SIG-M5 treated with dmso at 0.1 percent for 504 hours (cell line): ENCODE data around the gene EZH2.

Experiments
- DNase-seq: peaks from one replicate; lab custom pipeline; 2025; ENCODE audit not compliant: unreplicated experiment; lab: John Stamatoyannopoulos, UW

EZH2 gene

DNA sequence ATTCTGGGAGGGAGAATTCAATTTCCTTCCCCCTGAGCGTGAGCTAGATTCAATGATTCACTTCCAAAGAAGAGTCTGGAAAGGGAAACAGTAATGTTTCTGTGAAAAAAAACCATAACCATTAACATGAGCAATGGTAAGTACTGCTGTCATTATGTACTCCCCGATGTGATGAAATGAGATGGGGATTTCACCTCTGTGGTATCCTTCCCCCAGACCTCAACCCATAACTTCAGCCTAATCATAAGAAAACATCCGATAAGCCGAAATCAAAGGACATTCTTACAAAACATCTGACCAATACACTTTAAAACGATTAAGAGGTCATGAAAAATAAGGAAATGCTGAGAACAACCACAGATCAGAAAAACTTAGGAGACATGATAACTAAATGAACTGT, 27.2 kb downstream of the EZH2 start:
- DNase-seq: no peak

DNA sequence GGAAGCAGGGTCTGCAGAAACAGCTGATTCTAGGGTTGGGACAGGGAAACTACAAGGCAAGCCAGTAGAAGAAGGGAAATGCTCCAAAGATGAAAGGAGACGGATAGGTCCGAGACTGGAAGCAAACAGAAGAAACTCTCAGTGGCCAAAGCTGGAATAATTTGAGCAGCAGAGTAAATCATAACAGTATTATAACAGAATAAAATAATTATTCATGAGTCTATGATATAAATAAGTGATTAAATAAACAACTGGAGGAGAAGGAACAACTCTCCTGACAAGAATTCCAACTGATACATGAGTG, 27.6 kb downstream of the EZH2 start:
- no peak for DNase-seq

DNA sequence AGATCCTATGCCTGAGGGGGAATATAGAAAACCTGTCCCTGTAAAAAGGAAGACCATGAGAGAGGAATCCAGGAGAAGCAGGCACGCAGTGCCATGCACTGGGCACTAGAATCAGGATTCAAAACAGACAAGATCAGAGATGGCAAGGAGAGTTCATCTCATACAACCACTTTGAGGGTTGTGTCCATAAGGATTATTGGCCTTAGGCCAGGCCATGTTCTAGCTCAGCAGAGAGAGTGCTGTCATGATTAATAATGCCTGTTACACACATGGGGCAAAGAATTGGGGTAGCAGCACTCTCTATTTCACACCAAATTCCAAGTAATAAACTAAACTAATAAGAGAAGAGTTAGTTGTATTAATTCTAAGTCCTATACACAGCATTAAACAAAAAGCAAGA, 29.1 kb downstream of the EZH2 start:
- no peak for DNase-seq

DNA sequence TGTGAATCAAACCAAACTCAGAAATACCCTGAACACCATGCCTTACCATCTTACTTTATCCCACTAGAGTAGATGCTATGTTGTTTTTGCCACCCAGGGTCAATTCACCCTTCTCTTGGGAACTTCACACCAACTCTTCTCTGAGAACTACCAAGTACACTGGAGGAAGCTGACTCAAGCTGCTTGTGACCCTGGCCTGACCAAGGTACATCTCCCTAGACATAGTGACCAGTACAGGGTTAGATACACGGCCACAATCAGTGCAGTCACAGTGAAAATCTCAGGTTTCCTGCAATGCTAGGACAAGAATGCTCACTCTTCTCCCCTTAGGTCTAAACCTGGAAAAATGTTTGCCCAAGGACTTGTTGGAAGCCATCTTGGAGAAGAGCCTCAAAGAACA, 31.8 kb downstream of the EZH2 start:
- no peak for DNase-seq

DNA sequence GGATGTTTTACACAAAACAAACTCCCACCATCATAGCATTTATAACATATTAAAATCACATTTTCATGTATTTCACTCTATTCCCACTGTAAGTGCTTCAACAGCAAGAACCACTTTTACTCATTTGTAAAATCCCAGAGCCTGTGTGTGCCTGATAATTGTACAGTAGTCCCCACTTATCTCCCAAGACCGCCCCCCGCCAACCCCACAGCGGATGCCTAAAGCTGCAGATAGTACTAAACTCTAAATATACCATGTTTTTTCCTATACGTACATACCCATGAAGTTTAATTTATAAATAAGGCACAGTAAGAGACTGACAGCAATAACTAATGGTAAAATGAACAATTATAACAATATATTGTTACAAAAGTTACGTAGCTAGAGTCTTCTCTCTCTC, 33.5 kb downstream of the EZH2 start:
- no peak for DNase-seq

DNA sequence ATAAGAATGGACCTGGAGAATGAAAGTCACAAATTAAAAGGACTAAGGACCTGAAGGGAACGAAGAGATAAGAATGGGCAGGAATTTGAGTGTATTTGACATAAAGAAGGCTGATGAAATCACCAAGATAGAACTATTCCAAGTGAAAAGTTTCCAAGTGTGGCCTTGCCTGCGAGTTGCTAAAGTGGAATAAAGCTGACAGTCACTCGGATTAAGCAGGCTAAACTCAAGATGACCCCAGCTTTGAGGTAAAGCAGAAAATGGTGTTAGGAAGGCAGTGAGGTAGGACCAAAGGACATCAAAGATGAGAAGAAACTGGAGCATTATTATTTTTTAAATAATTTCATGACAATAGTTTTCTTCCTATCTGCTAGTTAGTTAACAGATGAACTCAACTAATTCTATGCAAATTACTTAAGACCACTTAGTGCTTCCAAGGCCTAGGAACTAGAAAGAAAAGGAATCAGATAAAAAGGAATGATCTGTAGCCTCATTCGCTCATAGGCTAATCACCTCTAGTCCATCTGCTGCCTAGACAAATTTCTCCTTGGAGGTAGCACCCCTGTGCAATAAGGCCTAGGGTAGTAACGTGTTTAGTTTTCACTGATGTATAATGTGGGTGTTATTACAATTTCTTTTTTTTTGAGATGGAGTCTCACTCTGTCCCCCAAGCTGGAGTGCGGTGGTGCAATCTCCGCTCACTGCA, 34.5 kb downstream of the EZH2 start:
- DNase-seq: no peak

DNA sequence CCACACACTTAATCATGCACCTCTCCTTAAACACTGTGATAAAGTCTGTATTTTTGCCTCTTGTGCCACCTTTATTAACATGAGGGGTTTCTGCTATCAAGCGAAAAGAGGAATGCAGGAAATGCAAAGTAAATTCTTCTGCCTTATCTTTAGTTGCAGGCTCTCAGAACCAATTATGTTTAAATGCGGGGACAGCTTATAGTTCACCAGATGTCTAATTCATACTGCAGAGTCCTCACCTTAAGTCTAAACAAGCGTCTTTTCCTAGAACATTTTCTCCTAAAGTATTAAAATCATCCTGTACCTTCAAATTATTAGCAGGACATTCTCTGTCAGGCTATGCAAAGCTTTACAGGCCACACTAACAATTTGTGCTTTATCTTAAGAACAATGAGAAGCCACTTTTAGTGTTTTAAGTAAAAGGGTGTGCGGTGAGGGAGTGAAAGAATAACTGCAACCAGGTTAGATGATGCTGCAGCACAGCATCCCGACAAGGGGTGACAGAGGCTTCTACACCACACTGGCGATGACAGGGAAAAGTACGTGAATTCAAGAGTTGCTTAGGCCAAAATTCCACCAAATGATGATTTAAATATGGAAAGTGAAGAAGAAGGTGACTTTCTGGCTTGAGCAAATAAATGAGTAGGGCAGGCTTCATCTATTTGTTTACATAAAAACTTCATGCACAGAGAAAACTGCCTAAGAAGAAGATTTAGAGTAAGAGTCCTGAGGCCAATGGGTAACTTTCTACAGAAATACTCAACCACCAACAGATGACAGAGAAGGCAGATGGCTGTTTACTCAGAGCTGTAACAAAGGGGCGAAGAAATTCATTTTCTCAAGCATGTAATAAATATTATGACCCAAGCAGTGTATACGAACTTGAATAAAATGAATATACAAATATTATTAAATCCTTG, 36.0 kb downstream of the EZH2 start:
- DNase-seq: no peak

DNA sequence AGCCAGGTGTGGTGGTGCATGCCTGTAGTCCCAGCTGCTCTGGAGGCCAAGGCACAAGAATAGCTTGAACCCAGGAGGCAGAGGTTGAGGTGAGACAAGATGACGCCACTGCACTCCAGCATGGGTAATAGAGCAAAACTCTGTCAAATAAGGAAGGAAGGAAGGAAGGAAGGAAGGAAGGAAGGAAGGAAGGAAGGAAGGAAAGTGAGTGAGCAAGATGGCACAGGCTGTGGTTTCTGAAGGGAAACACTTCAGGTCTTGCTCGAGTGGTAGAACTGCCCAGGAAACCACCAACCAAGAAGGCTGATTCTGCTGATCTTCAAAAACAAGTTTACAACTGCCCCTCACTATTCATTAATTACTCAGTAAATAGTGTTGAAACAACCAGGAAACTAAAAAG, 45.2 kb downstream of the EZH2 start:
- no peak for DNase-seq

DNA sequence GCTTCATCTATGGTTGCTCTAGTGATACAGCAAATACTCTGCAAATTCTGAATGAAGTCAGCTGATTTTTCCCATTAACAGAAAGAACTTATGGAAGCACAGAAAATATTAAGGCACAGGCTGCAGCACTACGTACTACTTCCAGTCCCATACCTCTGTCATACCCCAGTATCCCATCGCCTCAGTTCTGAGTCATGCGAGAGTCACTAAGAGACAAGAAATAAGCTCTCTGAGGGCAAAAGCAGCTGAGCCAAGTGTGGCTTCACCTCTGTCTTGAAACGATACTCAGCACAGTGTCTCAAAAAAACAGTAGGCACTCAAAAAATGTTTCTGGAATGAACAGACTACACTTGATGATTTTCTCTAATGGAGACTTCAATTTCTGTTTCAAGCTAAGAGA, 48.2 kb downstream of the EZH2 start:
- no peak for DNase-seq

DNA sequence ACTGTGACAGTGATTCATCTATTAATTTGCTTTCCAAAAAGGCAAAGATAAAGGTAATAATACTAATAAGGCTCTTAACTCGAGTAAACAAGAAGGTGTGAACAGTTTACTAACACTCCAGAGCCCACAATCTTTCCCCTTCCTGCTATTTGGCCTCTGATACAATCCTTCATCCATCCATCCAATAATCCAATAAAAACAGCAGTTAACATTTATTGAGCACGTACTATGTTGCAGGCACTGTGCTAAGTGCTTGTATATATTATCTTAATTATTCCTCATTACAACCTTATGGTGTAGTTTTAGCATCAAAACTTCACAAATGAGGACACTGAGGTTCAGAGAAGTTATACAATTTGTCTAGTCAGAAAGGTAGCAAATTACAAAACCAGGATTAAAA, 49.5 kb downstream of the EZH2 start:
- no peak for DNase-seq

DNA sequence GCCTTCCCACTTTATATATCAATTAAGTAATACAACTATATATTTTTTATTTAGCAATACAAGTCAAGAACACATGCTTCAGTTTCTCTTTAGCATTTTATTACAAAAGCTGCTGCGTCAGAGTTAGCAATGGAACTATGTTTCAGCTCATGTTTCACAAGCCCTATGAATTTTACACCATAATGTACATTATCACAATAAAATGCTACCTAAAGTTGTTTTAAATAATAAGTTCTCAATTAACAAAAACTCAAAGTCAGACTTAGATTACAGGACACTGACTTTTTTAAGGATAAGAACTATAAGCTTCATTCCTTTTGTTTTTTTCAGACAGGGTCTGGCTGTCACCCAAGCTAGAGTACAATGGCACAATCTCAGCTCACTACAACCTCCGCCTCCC, 52.3 kb downstream of the EZH2 start:
- DNase-seq: no peak

DNA sequence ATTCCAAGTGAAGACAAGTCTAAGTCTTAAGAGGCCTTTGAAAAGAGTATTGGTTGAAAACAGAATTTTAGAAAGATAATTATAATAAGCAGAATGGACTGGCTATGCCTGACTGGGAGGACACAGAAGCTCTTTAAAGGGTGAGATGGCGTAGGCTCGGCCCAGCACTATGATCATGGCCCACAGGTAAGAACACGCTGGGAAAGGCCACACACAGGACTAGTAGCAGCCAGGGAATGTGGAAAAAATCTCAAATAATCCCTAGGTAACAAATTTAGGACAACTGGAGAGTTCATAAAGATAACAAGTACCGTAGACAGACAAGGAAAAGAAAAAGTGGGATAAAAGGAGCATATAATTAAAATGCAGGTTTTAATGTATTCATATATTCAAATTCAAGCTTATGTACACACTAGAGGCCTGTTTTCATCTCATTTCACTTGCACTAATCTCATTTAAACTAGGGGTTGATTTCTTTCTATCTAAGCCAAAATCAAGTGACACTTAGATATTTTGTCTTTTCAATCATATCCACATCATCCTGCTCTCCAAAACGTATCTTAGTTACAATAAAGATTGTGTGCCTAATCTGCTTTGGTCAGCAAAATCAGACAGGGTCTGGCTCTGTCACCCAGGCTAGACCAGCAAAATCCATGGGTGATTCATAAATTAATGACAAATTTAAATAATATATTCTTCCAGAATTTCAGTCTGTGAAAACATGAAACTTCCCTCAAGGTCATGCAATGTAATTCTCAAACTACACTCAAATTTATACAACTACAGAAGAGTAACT, 53.0 kb downstream of the EZH2 start:
- no peak for DNase-seq

DNA sequence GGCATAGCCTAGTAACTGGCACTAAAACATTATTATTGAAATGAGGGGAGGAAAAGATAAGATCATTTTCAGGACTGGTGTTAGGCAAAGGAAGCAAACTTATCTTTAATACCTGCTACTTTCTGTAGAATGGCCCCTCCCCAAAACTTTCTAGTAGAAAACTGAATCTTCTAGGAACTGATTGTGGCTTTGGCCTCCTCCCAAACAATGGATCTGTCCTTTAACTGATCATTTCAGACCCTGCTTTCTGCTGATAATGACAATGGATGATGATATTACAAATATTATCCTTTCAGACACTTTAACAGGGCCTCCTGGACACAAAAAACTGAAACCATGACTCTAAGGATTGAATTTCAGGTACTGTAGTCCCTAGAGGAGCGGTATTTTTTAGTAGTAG, 55.1 kb downstream of the EZH2 start:
- DNase-seq: no peak

DNA sequence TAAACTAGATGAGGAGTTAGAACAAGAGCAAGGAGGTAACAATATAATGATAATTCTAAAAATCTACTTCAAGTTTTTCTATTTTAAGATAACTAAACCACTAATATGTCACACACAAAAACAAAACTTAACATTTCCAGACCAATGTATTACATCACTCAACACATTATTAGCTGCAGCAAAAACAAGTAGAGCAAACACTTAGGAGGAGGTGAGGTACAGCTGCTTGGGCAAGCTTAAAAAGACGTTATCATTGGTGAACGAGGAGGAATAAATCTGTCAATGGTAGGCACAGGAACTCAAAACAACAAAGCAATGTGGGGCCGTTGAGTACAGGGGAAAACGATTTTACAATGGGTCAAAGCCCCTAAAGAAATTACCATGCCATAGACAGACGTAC, 58.8 kb downstream of the EZH2 start:
- DNase-seq: no peak

DNA sequence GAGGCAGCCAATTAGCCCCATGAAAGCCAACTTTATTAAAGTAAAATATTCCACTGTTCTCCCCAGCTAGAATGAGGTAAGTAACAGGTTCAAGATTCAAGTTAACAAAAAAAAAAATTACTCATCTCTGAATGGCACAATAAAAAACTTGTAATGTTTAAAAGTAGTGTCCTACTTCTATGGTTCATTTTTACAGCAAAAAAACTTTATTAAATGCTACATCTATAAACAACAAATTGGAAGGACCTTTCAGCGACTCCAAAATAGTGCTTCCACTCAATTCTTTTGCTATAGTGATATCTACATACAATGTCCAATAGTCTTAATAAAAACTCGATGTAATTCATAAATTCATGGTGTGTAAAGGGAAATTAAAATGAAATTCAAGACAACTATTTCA, 59.2 kb downstream of the EZH2 start:
- DNase-seq: no peak

DNA sequence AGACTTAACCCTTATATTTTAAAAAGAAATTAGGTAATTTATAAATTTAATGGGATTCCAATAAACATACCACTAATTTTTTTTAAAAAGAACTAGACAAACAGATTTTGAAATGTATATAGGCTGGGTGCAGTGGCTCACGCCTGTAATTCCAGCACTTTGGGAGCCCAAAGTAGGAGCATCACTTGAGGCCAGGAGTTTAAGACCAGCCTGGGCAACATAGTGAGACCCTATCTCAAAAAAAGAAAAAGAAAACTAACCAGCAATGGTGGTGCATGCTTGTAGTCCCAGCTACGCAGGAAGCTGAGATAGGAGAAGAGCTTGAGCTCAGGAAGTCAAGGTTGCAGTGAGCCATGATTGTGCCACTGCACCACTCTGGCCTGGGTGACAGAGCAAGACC, 62.7 kb downstream of the EZH2 start:
- no peak for DNase-seq

DNA sequence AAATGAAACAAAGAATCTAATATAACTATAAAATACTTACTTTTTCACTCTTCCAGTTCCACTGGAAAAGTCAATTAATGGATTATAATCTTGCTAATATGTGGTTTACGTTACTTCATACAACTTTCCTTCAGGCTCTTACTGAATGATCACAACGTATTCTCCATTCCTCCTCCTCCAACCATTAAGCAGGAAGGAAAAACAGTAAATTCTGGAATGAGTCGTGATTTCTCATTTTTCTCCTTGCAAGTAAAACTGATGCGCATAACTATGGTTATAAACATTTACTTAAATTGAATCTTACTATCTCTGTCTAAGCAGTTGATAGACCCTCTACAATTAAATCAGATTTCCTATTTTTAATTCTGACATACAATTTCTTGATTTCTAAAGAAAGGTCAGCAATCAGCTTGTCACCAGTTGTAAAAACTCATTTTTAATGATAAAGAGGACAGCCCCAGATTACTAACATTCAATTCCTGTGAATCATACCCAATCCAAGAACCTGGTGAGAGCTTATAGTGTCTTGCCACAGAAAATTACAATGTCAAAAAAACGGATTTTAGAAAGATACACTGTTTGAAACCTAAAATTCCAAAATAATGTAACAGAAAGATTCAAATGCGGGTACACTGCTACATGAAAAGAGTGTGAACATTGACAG, 64.3 kb downstream of the EZH2 start:
- no peak for DNase-seq

DNA sequence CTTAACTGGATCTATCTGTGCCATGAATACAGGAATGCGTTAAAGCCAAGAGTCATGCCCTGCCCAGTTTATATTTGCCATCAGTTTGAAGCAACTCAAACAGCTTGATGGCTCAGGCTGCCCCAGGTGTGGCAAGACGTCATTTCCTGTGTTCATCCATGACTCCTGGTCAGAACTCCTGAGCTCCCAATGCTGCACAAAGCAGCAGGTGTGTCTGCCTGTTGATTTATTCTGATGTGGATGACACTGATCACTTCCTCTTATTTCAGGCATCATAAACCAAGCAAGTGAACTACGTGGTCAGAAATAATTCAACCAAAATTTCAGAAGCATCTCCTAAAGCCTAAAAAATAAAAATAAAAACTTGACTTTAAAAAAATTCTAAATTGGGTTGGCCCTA, 68.5 kb downstream of the EZH2 start:
- DNase-seq: no peak

DNA sequence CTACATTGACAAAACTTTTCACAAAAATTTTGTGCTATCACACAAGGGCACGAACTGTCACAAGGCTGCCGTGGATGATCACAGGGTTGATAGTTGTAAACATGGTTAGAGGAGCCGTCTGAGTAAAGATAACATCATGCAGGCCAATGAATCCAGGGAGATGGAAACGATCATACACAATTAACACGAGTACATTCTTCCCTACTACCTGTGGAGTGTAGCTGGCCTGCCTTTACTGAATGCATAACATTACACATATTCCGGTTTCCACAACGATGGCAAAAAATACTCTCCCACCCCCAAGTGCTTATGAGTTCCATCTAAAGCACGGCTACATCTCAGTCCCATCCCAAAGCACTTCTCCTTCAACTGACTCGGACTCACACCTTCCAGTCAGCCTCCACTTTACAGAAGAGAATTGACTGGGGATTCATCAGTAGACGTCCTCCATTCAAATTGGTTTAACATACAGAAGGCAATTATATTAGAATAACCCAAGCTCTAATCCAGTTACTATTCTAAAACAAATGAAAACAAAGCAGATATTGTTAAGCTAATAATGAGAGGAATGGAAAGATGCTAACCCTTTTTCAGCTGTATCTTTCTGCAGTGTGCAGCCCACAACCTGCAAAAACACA, 69.0 kb downstream of the EZH2 start:
- DNase-seq: no peak

DNA sequence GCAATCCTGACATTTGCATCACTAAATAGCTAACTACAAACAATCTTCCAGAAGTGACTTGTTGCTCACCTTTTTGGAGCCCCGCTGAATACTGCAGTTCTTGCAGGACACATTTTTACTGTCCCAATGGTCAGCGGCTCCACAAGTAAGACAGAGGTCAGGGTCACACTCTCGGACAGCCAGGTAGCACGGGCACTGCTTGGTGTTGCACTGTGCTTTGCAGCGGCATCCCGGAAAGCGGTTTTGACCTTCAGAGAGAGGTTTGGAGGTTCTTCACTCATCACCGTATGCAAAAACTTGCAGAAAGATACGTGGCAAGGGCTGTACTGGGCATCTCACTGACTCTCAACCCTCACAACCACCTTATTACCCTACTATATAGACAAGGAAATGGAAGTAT, 70.2 kb downstream of the EZH2 start:
- DNase-seq: no peak

DNA sequence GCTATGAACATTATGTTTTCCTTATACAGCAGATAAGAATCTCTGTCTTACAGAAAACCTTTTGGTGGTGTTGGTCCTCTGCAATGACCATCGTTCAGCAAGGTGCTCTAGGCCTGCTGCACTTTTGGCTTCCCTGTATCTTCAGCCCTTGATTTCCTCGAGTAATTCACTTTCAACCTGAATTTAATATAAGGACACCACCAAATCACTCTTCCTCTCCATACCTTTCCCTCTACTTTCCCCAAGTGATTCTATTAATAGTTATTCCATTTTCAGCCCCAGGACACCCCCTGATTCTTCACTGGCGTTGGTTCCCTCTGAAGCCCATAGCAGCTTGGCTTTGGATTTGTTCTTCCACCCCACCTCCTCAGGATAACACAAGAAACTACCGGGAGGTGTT, 72.2 kb downstream of the EZH2 start:
- no peak for DNase-seq
